WTC11 (cell line): Measurements from ENCODE around the gene THSD4. TPM values are rescaled to one million over a fixed set of nuclear protein-coding genes. Genes with fewer than 3 reads are reported as not detected.

Source experiments
- ATAC-seq: fragments of 200-7000 bp; cut with Tn5 transposase; 2 replicates; pipeline ENCODE4 v1.10.0; 2021; ENCODE audit warnings: mild to moderate bottlenecking, moderate library complexity
- CTCF ChIA-PET: fragments of 300-600 bp; sonication (Branson Sonifier 250); formaldehyde crosslinking; loops from one replicate; lab custom pipeline; 2021; ENCODE audit warnings: antibody characterized with exemption; lab: Charles Lee
- POLR2A ChIA-PET: fragments of 350-600 bp; sonication (Branson Sonifier 250); formaldehyde crosslinking; loops from one replicate; lab custom pipeline; 2021; ENCODE audit warnings: antibody characterized with exemption; lab: Charles Lee
- DNase-seq: peaks from one replicate; pipeline ENCODE4 v3.0.0; 2021; ENCODE audit warnings: low spot score
- H3K27ac Mint-ChIP-seq: 2 replicates; pipeline ENCODE4 v1.8.0; 2021; ENCODE audit warnings: mixed read lengths
- H3K27me3 Mint-ChIP-seq: 2 replicates; pipeline ENCODE4 v1.8.0; 2021; ENCODE audit warnings: low read depth, mild to moderate bottlenecking, moderate library complexity, mixed read lengths
- H3K36me3 Mint-ChIP-seq: 2 replicates; pipeline ENCODE4 v1.8.0; 2021; ENCODE audit warnings: mixed read lengths
- H3K4me1 Mint-ChIP-seq: 2 replicates; pipeline ENCODE4 v1.8.0; 2022; ENCODE audit warnings: mixed read lengths
- H3K4me3 Mint-ChIP-seq: 2 replicates; pipeline ENCODE4 v1.8.0; 2021; ENCODE audit warnings: mild to moderate bottlenecking, moderate library complexity, mixed read lengths
- H3K9me3 Mint-ChIP-seq: 2 replicates; pipeline ENCODE4 v1.8.0; 2021; ENCODE audit warnings: mixed read lengths
- ATF2 ChIP-seq: sonication (generic); formaldehyde crosslinking; IDR thresholded peaks from 2 replicates; pipeline ENCODE4 v1.8.1; 2022; ENCODE audit warnings: low read depth, missing genetic modification reagents, borderline replicate concordance
- CTCF ChIP-seq: fragments of 200-600 bp; IDR thresholded peaks from 2 replicates; pipeline ENCODE4 v1.8.0; 2022; ENCODE audit warnings: antibody characterized with exemption
- E2F4 ChIP-seq: sonication (generic); formaldehyde crosslinking; IDR thresholded peaks from 2 replicates; pipeline ENCODE4 v1.8.1; 2022; ENCODE audit warnings: low read depth, mild to moderate bottlenecking, moderate library complexity, missing genetic modification reagents, borderline replicate concordance
- E2F5 ChIP-seq: sonication (generic); formaldehyde crosslinking; IDR thresholded peaks from 2 replicates; pipeline ENCODE4 v1.8.1; 2022; ENCODE audit warnings: mild to moderate bottlenecking, moderate library complexity, missing genetic modification reagents
- FOXP4 ChIP-seq: sonication (generic); formaldehyde crosslinking; IDR thresholded peaks from 2 replicates; pipeline ENCODE4 v1.8.0; 2022; ENCODE audit warnings: mild to moderate bottlenecking, missing genetic modification reagents
- GRHL2 ChIP-seq: fragments of 250-450 bp; sonication (Bioruptor Pico); IDR thresholded peaks from 2 replicates; pipeline ENCODE4 v1.8.0; 2022; ENCODE audit warnings: mild to moderate bottlenecking, moderate library complexity; ENCODE audit not compliant: insufficient replicate concordance, severe bottlenecking
- IRF1 ChIP-seq: sonication (generic); formaldehyde crosslinking; IDR thresholded peaks from 2 replicates; pipeline ENCODE4 v1.8.0; 2023; ENCODE audit warnings: missing genetic modification reagents
- KAT7 ChIP-seq: sonication (generic); formaldehyde crosslinking; IDR thresholded peaks from 2 replicates; pipeline ENCODE4 v1.8.1; 2023; ENCODE audit warnings: missing genetic modification reagents, mild to moderate bottlenecking, borderline replicate concordance
- NFE2L1 ChIP-seq: sonication (generic); formaldehyde crosslinking; IDR thresholded peaks from 2 replicates; pipeline ENCODE4 v1.8.1; 2023; ENCODE audit warnings: missing genetic modification reagents
- PRDM15 ChIP-seq: sonication (generic); formaldehyde crosslinking; IDR thresholded peaks from 2 replicates; pipeline ENCODE4 v1.8.0; 2022; ENCODE audit warnings: missing genetic modification reagents
- PREB ChIP-seq: sonication (generic); formaldehyde crosslinking; IDR thresholded peaks from 2 replicates; pipeline ENCODE4 v1.8.1; 2022; ENCODE audit warnings: mild to moderate bottlenecking, missing genetic modification reagents, moderate library complexity, borderline replicate concordance
- TEAD1 ChIP-seq: sonication (generic); formaldehyde crosslinking; IDR thresholded peaks from 2 replicates; pipeline ENCODE4 v1.8.0; 2022; ENCODE audit warnings: mild to moderate bottlenecking, missing genetic modification reagents
- USF1 ChIP-seq: sonication (generic); formaldehyde crosslinking; IDR thresholded peaks from 2 replicates; pipeline ENCODE4 v1.8.0; 2022; ENCODE audit warnings: mild to moderate bottlenecking, missing genetic modification reagents
- ZNF121 ChIP-seq: sonication (generic); formaldehyde crosslinking; IDR thresholded peaks from 2 replicates; pipeline ENCODE4 v1.8.0; 2023; ENCODE audit warnings: missing genetic modification reagents
- ZNF416 ChIP-seq: fragments of 250-450 bp; sonication (Bioruptor Pico); IDR thresholded peaks from 2 replicates; pipeline ENCODE4 v1.9.0; 2021; ENCODE audit warnings: mild to moderate bottlenecking, inconsistent platforms
- ZNF671 ChIP-seq: fragments of 250-450 bp; sonication (Bioruptor Pico); IDR thresholded peaks from 2 replicates; pipeline ENCODE4 v1.8.0; 2021; ENCODE audit warnings: mild to moderate bottlenecking
- total RNA-seq: library from RNA; stranded (reverse); gene quantifications from 3 replicates; pipeline ENCODE4 v1.2.3, GENCODE V29; 2021

The THSD4 gene
- total RNA-seq, 1 experiment from 2014 or later, result 7.8 TPM

GRCh38 chr15:71643918-71644317 is 528.6 kb downstream of the THSD4 start:
- H3K27me3 Mint-ChIP-seq, result no peaks in the 10 kb centered on the region
- no peak overlapping the region for H3K4me3 Mint-ChIP-seq
- ChIA-PET POLR2A (no interaction called here), CTCF (interaction anchor here (0.8 to 1.0 kb wide), 2 partner anchors 69 to 111 kb away, joined by 3 read pairs; no protein-coding TSS in a partner anchor)
- H3K27ac Mint-ChIP-seq, result no peak overlapping the region
- H3K36me3 Mint-ChIP-seq, result peaks cover 5% of the 10 kb centered on the region
- H3K9me3 Mint-ChIP-seq, result peaks cover 9% of the 10 kb centered on the region
- DNase-seq (no peak), ATAC-seq (no peak)
- peaks cover 30% of the 10 kb centered on the region for H3K4me1 Mint-ChIP-seq
- TF ChIP-seq ZNF121 (CRISPR knock-in tag), result no peak
- no peak for TF ChIP-seq ZNF671 (CRISPR knock-in tag)
- no peak for TF ChIP-seq E2F5
- no peak for TF ChIP-seq ZNF416 (CRISPR knock-in tag)
- TF ChIP-seq USF1, result no peak
- TF ChIP-seq CTCF, result no peak
- no peak for TF ChIP-seq IRF1 (CRISPR knock-in tag)
- TF ChIP-seq ATF2 (CRISPR knock-in tag), result no peak
- no peak for TF ChIP-seq E2F4 (CRISPR knock-in tag)
- TF ChIP-seq GRHL2 (CRISPR knock-in tag), result no peak
- no peak for TF ChIP-seq FOXP4
- no peak for TF ChIP-seq NFE2L1 (CRISPR knock-in tag)
- no peak for TF ChIP-seq KAT7 (CRISPR knock-in tag)
- no peak for TF ChIP-seq PRDM15 (CRISPR knock-in tag)
- no peak for TF ChIP-seq TEAD1
- no peak for TF ChIP-seq PREB
